Activated T-helper 1 cell treated with anti-CD3 and anti-CD28 coated beads, Interleukin-12 subunit alpha, Interleukin-12 subunit beta, Interleukin-2, Interleukin-4 antibody, amounts not matched to agents 30 ng/mL and 10 ng/mL and 1 ng/mL, durations not matched to agents 14 hours and 24 hours and 36 hours (primary cell): ENCODE results near the gene SORBS1. TPM values are rescaled to one million over a fixed set of nuclear protein-coding genes. Genes with fewer than 3 reads are reported as not detected.

Experiments
- DNase-seq: peaks from one replicate; pipeline ENCODE4 v3.0.0; 2021; ENCODE audit warnings: low spot score
- H3K27ac Mint-ChIP-seq: one replicate; pipeline ENCODE4 v1.8.0; 2021; ENCODE audit warnings: mild to moderate bottlenecking, mixed read lengths
- H3K27me3 Mint-ChIP-seq: one replicate; pipeline ENCODE4 v1.8.0; 2022; ENCODE audit warnings: mild to moderate bottlenecking, moderate library complexity, mixed read lengths; ENCODE audit not compliant: insufficient read depth
- H3K36me3 Mint-ChIP-seq: one replicate; pipeline ENCODE4 v1.8.0; 2021; ENCODE audit warnings: low read depth, mixed read lengths
- H3K4me1 Mint-ChIP-seq: one replicate; pipeline ENCODE4 v1.8.0; 2021; ENCODE audit warnings: low read depth, mixed read lengths
- H3K4me3 Mint-ChIP-seq: one replicate; pipeline ENCODE4 v1.8.0; 2021; ENCODE audit warnings: mild to moderate bottlenecking, moderate library complexity, mixed read lengths
- H3K9me3 Mint-ChIP-seq: one replicate; pipeline ENCODE4 v1.8.0; 2021; ENCODE audit warnings: mixed read lengths
- intact Hi-C: fragments of 100-400 bp; cut with micrococcal nuclease; formaldehyde crosslinking; loops from one replicate; pipeline ENCODE4 v1.15.1; 2024
- total RNA-seq: library from RNA; stranded (reverse); gene quantifications from 2 replicates; pipeline ENCODE4 v1.2.3, GENCODE V29; 2022

SORBS1 gene
- total RNA-seq, 1 donor from 2014 or later = 0.73 TPM

- DNase-seq = no peak
- intact Hi-C loops = no loop called here
- Mint-ChIP-seq H3K4me1 (peaks cover 13% of the 10 kb centered on the region), H3K4me3 (no peak overlapping the region), H3K36me3 (no peaks in the 10 kb centered on the region), H3K27ac (no peak overlapping the region), H3K9me3 (no peaks in the 10 kb centered on the region), H3K27me3 (peaks cover 16% of the 10 kb centered on the region)
Measured at GRCh38 chr10:95329296-95329695, 231.9 kb downstream of the SORBS1 start.

GRCh38 chr10:95328013-95328412, 233.2 kb downstream of the SORBS1 start:
- no peak overlapping the region for H3K4me3 Mint-ChIP-seq
- no peaks in the 10 kb centered on the region for H3K36me3 Mint-ChIP-seq
- peaks cover 11% of the 10 kb centered on the region for H3K27me3 Mint-ChIP-seq
- H3K4me1 Mint-ChIP-seq = peaks cover 13% of the 10 kb centered on the region
- intact Hi-C loops = no loop called here
- H3K27ac Mint-ChIP-seq = no peak overlapping the region
- no peaks in the 10 kb centered on the region for H3K9me3 Mint-ChIP-seq
- no peak for DNase-seq

- no peaks in the 10 kb centered on the region for H3K9me3 Mint-ChIP-seq
- no peaks in the 10 kb centered on the region for H3K36me3 Mint-ChIP-seq
- intact Hi-C loops = no loop called here
- peaks cover 13% of the 10 kb centered on the region for H3K4me1 Mint-ChIP-seq
- DNase-seq = no peak
- peaks cover 11% of the 10 kb centered on the region for H3K27me3 Mint-ChIP-seq
- no peak overlapping the region for H3K27ac Mint-ChIP-seq
- no peak overlapping the region for H3K4me3 Mint-ChIP-seq
Measured at GRCh38 chr10:95327367-95327766, 233.8 kb downstream of the SORBS1 start.

- Mint-ChIP-seq H3K36me3 (no peaks in the 10 kb centered on the region), H3K27me3 (peaks cover 15% of the 10 kb centered on the region), H3K4me1 (peaks cover 13% of the 10 kb centered on the region), H3K4me3 (no peak overlapping the region), H3K27ac (no peak overlapping the region), H3K9me3 (no peaks in the 10 kb centered on the region)
- DNase-seq = no peak
- intact Hi-C loops = no loop called here
Measured at GRCh38 chr10:95326396-95326795, 234.8 kb downstream of the SORBS1 start.

GRCh38 chr10:95325863-95326262, 235.3 kb downstream of the SORBS1 start:
- Mint-ChIP-seq H3K9me3 (no peaks in the 10 kb centered on the region), H3K36me3 (no peaks in the 10 kb centered on the region), H3K4me1 (peaks cover 13% of the 10 kb centered on the region), H3K27ac (no peak overlapping the region), H3K4me3 (no peak overlapping the region), H3K27me3 (peaks cover 15% of the 10 kb centered on the region)
- intact Hi-C loops = no loop called here
- DNase-seq = no peak

- Mint-ChIP-seq H3K27me3 (peaks cover 21% of the 10 kb centered on the region), H3K36me3 (no peaks in the 10 kb centered on the region), H3K4me3 (no peak overlapping the region), H3K27ac (no peak overlapping the region), H3K9me3 (no peaks in the 10 kb centered on the region), H3K4me1 (peaks cover 11% of the 10 kb centered on the region)
- intact Hi-C loops = no loop called here
- DNase-seq = no peak
Measured at GRCh38 chr10:95324436-95325268, 236.5 kb downstream of the SORBS1 start.

- Mint-ChIP-seq H3K27me3 (peaks cover 17% of the 10 kb centered on the region), H3K4me1 (no peaks in the 10 kb centered on the region), H3K27ac (no peak overlapping the region), H3K4me3 (no peak overlapping the region), H3K9me3 (no peaks in the 10 kb centered on the region), H3K36me3 (no peaks in the 10 kb centered on the region)
- intact Hi-C loops = no loop called here
- no peak for DNase-seq
Measured at GRCh38 chr10:95321554-95322301, 239.4 kb downstream of the SORBS1 start.

- Mint-ChIP-seq H3K9me3 (no peaks in the 10 kb centered on the region), H3K27ac (no peak overlapping the region), H3K27me3 (peaks cover 9% of the 10 kb centered on the region), H3K4me1 (no peaks in the 10 kb centered on the region), H3K36me3 (no peaks in the 10 kb centered on the region), H3K4me3 (no peak overlapping the region)
- intact Hi-C loops = no loop called here
- no peak for DNase-seq
Measured at GRCh38 chr10:95319239-95319638, 241.9 kb downstream of the SORBS1 start.

GRCh38 chr10:95315509-95315908, 245.7 kb downstream of the SORBS1 start:
- H3K27me3 Mint-ChIP-seq = peaks cover 10% of the 10 kb centered on the region
- H3K36me3 Mint-ChIP-seq = no peaks in the 10 kb centered on the region
- H3K4me1 Mint-ChIP-seq = peaks cover under 1% of the 10 kb centered on the region
- no peaks in the 10 kb centered on the region for H3K9me3 Mint-ChIP-seq
- H3K4me3 Mint-ChIP-seq = no peak overlapping the region
- DNase-seq = no peak
- intact Hi-C loops = no loop called here
- no peak overlapping the region for H3K27ac Mint-ChIP-seq

GRCh38 chr10:95314192-95314918, 246.8 kb downstream of the SORBS1 start:
- Mint-ChIP-seq H3K4me1 (peaks cover 11% of the 10 kb centered on the region), H3K4me3 (no peak overlapping the region), H3K27me3 (peaks cover 5% of the 10 kb centered on the region), H3K36me3 (no peaks in the 10 kb centered on the region), H3K27ac (no peak overlapping the region), H3K9me3 (no peaks in the 10 kb centered on the region)
- intact Hi-C loops = no loop called here
- no peak for DNase-seq

GRCh38 chr10:95312986-95313495, 248.1 kb downstream of the SORBS1 start:
- intact Hi-C loops = no loop called here
- H3K27me3 Mint-ChIP-seq = peaks cover 6% of the 10 kb centered on the region
- H3K4me1 Mint-ChIP-seq = peaks cover 20% of the 10 kb centered on the region
- H3K36me3 Mint-ChIP-seq = no peaks in the 10 kb centered on the region
- H3K9me3 Mint-ChIP-seq = no peaks in the 10 kb centered on the region
- DNase-seq = no peak
- H3K27ac Mint-ChIP-seq = no peak overlapping the region
- no peak overlapping the region for H3K4me3 Mint-ChIP-seq

GRCh38 chr10:95312257-95312656, 248.9 kb downstream of the SORBS1 start:
- H3K27me3 Mint-ChIP-seq = peaks cover 8% of the 10 kb centered on the region
- no peak overlapping the region for H3K27ac Mint-ChIP-seq
- H3K9me3 Mint-ChIP-seq = no peaks in the 10 kb centered on the region
- DNase-seq = no peak
- H3K4me1 Mint-ChIP-seq = peaks cover 20% of the 10 kb centered on the region
- intact Hi-C loops = no loop called here
- no peak overlapping the region for H3K4me3 Mint-ChIP-seq
- H3K36me3 Mint-ChIP-seq = no peaks in the 10 kb centered on the region

GRCh38 chr10:95309958-95310357, 251.2 kb downstream of the SORBS1 start:
- no peaks in the 10 kb centered on the region for H3K9me3 Mint-ChIP-seq
- no peak overlapping the region for H3K27ac Mint-ChIP-seq
- H3K36me3 Mint-ChIP-seq = no peaks in the 10 kb centered on the region
- no peak overlapping the region for H3K4me3 Mint-ChIP-seq
- peaks cover 8% of the 10 kb centered on the region for H3K27me3 Mint-ChIP-seq
- DNase-seq = no peak
- H3K4me1 Mint-ChIP-seq = peaks cover 20% of the 10 kb centered on the region
- intact Hi-C loops = no loop called here
